ENCODE measurements around the gene PPP1CB.

Gene PPP1CB

GRCh38 chr2:28749526-28749925 lies 2.1 kb upstream of the PPP1CB start:
- DNase-seq (ENCODE audit: low spot score in 2 of 2): no peak
- in situ Hi-C loops (cut with MboI; ENCODE audit: low sequenced_read_pairs): no loop called here

GRCh38 chr2:28750316-28751251 lies 1.0 kb upstream of the PPP1CB start:
- Histone ChIP-seq H3K27me3 (ENCODE audit: low read depth) (no peaks in the 10 kb centered on the region), H3K4me3 (peak overlapping the region; percentile 90), H3K4me1 (peaks cover 20% of the 10 kb centered on the region), H3K36me3 (replicated peaks) (no peaks in the 10 kb centered on the region), H3K9me3 (no peaks in the 10 kb centered on the region)
- in situ Hi-C loops (cut with MboI; ENCODE audit: low sequenced_read_pairs): loop anchor here (10.0 kb wide), 1 partner anchor 156 kb away; no protein-coding TSS in a partner anchor
- DNase-seq (ENCODE audit: low spot score in 2 of 2): no peak

More at GRCh38 chr2:28749526-28749925, 2.1 kb upstream of the PPP1CB start:
- H3K4me1 ChIP-seq: peaks cover 11% of the 10 kb centered on the region
- H3K27me3 ChIP-seq (ENCODE audit: low read depth): no peaks in the 10 kb centered on the region
- no peaks in the 10 kb centered on the region for H3K9me3 ChIP-seq
- no peaks in the 10 kb centered on the region for H3K36me3 ChIP-seq (replicated peaks)
- no peak overlapping the region for H3K4me3 ChIP-seq

DNA sequence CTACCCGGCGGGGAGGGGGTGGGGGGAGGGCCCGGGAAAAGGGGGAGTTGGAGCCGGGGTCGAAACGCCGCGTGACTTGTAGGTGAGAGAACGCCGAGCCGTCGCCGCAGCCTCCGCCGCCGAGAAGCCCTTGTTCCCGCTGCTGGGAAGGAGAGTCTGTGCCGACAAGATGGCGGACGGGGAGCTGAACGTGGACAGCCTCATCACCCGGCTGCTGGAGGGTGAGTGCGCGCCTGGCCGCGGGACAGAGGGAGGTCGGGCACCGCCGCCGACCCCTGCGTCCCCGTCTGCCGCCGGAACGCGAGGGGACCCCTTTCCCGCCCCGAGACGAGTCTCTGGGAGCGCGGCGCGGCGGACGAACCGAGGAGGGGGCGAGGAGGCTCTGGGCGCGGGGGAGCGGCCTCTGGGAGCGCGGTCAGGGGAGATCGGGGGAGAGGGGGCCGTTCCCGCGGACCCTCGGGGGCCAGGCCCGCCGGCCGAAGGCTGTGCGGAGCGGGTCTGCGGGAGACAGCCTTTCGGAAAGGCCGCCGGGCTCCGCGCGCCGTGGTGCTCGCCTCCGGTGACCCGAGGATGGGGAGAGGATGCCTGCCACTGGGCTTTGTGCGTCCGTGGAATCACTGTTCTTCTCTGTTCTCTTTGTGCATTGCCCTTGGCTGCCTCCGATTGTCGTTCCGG lies 463 bp downstream of the PPP1CB start:
- Histone ChIP-seq H3K36me3 (replicated peaks) (peaks cover 2% of the 10 kb centered on the region; the same call in 1 of the 2 replicates), H3K9me3 (no peaks in the 10 kb centered on the region), H3K27me3 (ENCODE audit: low read depth) (no peaks in the 10 kb centered on the region), H3K4me3 (peak overlapping the region; percentile 90), H3K4me1 (peaks cover 30% of the 10 kb centered on the region)
- in situ Hi-C loops (cut with MboI; ENCODE audit: low sequenced_read_pairs): loop anchor here (10.0 kb wide), 1 partner anchor 157 kb away; no protein-coding TSS in a partner anchor
- peak in 1 of 2 experiments; percentile 33 for DNase-seq (ENCODE audit: low spot score in 2 of 2)

DNA sequence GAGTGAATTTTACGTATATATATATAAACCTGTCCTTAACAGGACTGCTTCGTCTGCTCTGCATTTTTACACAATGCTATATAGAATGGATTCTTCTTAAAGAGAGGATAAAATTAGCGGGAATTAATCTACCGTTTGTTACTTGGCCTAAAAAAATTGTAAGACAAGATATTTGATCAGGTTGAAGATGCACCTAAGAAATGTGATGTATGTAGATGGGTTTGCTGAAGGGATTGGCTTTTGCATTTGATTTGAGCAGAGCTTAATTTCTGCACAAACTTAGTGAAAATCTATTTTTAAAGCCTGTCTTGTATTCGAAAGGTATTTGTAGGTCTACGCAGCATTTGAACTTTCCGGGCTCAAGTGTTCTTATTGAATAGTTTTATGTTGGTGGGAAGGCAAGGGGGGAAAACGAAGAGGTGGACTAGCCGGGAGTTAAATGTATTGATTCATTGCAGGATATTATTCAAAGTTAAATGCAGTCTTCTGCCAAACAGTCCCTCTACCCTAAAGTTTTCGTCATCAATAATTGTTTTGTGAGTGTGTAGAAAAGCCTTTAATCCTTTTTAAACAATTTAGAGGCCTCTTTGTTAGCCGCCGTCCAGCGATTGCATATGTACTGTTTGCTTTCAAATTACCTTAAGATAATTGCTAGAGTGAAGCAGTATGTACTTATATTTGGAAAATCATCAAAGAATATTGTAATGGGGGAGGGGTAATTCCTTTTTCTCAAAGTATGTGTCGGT lies 1.2 kb downstream of the PPP1CB start:
- no peaks in the 10 kb centered on the region for H3K27me3 ChIP-seq (ENCODE audit: low read depth)
- H3K4me1 ChIP-seq: peaks cover 31% of the 10 kb centered on the region
- in situ Hi-C loops (cut with MboI; ENCODE audit: low sequenced_read_pairs): loop anchor here (10.0 kb wide), 1 partner anchor 158 kb away; no protein-coding TSS in a partner anchor
- H3K36me3 ChIP-seq (replicated peaks): peaks cover 4% of the 10 kb centered on the region; the same call in 1 of the 2 replicates
- H3K4me3 ChIP-seq: peak overlapping the region; percentile 90
- DNase-seq (ENCODE audit: low spot score in 2 of 2): peak; percentile 32 to 64
- no peaks in the 10 kb centered on the region for H3K9me3 ChIP-seq

DNA sequence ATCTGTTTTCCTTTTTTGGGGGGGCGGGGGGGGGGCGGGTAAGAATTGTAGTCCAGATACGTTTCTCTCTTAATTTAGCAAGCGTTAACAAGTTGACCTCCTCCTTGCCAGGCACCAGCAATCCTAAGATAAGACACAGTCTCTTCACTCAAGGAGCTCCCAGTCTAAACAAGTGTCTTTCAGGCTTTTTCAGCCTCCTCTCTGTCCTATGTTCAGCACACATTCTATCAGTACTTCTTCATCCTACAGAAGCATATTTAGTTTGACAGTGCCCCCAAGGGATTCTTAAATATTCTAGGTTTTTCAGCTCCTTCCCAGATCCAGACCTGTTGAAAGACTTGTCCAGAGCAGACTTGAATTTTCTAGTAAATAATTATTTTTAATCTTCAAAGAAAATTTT lies 2.7 kb downstream of the PPP1CB start:
- Histone ChIP-seq H3K27me3 (ENCODE audit: low read depth) (no peaks in the 10 kb centered on the region), H3K4me1 (peaks cover 31% of the 10 kb centered on the region), H3K4me3 (no peak overlapping the region), H3K9me3 (no peaks in the 10 kb centered on the region), H3K36me3 (replicated peaks) (peaks cover 4% of the 10 kb centered on the region; the same call in 1 of the 2 replicates)
- peak in 1 of 2 experiments; percentile 34 for DNase-seq (ENCODE audit: low spot score in 2 of 2)
- in situ Hi-C loops (cut with MboI; ENCODE audit: low sequenced_read_pairs): loop anchor here (10.0 kb wide), 1 partner anchor 160 kb away; no protein-coding TSS in a partner anchor

DNA sequence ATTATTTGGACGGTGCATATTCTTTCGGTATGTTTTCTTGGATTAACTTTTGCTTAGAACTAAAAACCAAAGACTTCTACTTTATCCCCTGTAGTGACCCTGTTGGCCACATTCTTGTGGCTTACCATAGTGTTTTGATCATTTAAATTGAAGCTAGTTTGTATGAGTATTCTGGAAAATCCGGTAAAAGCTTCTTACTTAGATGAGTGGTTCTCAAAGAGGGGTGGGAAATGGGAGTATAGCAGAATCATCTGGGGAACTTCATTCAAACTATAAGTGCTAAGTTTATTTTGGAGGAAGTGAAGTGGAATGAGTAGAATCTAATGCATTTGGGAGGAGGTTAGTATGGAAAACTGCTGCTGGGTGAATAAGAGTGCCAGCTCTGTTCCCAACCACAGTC lies 3.8 kb downstream of the PPP1CB start:
- no peak for DNase-seq (ENCODE audit: low spot score in 2 of 2)
- H3K4me1 ChIP-seq: peaks cover 27% of the 10 kb centered on the region
- H3K27me3 ChIP-seq (ENCODE audit: low read depth): no peaks in the 10 kb centered on the region
- H3K4me3 ChIP-seq: no peak overlapping the region
- in situ Hi-C loops (cut with MboI; ENCODE audit: low sequenced_read_pairs): loop anchor here (10.0 kb wide), 1 partner anchor 161 kb away; no protein-coding TSS in a partner anchor
- H3K36me3 ChIP-seq (replicated peaks): peaks cover 8% of the 10 kb centered on the region
- no peaks in the 10 kb centered on the region for H3K9me3 ChIP-seq

DNA sequence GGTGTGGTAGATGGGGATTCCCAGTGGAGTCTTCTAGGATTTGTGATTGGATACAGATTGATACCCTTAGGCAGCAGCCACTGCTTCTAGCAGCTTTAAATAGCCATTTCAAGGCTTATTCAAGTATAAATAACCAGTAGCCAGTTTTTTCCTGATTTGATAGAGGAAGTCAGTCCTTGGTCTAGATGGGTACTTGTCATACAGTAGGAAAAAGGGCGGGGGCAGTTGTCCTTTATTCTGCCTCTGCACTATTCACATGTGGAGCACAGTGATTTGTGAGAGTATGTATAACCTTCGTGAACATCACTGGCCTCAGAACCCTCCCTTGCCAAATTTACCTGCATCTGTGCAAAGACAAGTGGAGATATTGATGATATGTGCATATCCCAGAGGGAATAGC lies 6.8 kb downstream of the PPP1CB start:
- H3K4me1 ChIP-seq: peaks cover 21% of the 10 kb centered on the region
- H3K27me3 ChIP-seq (ENCODE audit: low read depth): no peaks in the 10 kb centered on the region
- in situ Hi-C loops (cut with MboI; ENCODE audit: low sequenced_read_pairs): loop anchor here (10.0 kb wide), 1 partner anchor 164 kb away; no protein-coding TSS in a partner anchor
- no peak for DNase-seq (ENCODE audit: low spot score in 2 of 2)
- H3K9me3 ChIP-seq: no peaks in the 10 kb centered on the region
- H3K4me3 ChIP-seq: no peak overlapping the region
- H3K36me3 ChIP-seq (replicated peaks): peaks cover 11% of the 10 kb centered on the region

- H3K4me1 ChIP-seq: peaks cover 5% of the 10 kb centered on the region; the same call in 1 of the 2 replicates
- H3K27me3 ChIP-seq (ENCODE audit: low read depth): no peaks in the 10 kb centered on the region
- H3K36me3 ChIP-seq (replicated peaks): peaks cover 17% of the 10 kb centered on the region
- DNase-seq (ENCODE audit: low spot score in 2 of 2): no peak
- in situ Hi-C loops (cut with MboI; ENCODE audit: low sequenced_read_pairs): no loop called here
- no peaks in the 10 kb centered on the region for H3K9me3 ChIP-seq
- H3K4me3 ChIP-seq: no peak overlapping the region
Observed at GRCh38 chr2:28761420-28761819, 9.8 kb downstream of the PPP1CB start.

GRCh38 chr2:28764909-28765711 lies 13.5 kb downstream of the PPP1CB start:
- no peak for DNase-seq (ENCODE audit: low spot score in 2 of 2)
- Histone ChIP-seq H3K9me3 (peaks cover 3% of the 10 kb centered on the region), H3K27me3 (ENCODE audit: low read depth) (no peaks in the 10 kb centered on the region), H3K4me1 (peaks cover 3% of the 10 kb centered on the region; the same call in 1 of the 2 replicates), H3K36me3 (replicated peaks) (peaks cover 9% of the 10 kb centered on the region), H3K4me3 (no peak overlapping the region)
- in situ Hi-C loops (cut with MboI; ENCODE audit: low sequenced_read_pairs): no loop called here

- no peak overlapping the region for H3K4me3 ChIP-seq
- in situ Hi-C loops (cut with MboI; ENCODE audit: low sequenced_read_pairs): no loop called here
- H3K36me3 ChIP-seq (replicated peaks): peaks cover 9% of the 10 kb centered on the region
- H3K4me1 ChIP-seq: peaks cover 3% of the 10 kb centered on the region; the same call in 1 of the 2 replicates
- H3K9me3 ChIP-seq: peaks cover 3% of the 10 kb centered on the region
- no peaks in the 10 kb centered on the region for H3K27me3 ChIP-seq (ENCODE audit: low read depth)
- DNase-seq (ENCODE audit: low spot score in 2 of 2): no peak
Observed at GRCh38 chr2:28766070-28766469, 14.4 kb downstream of the PPP1CB start.

- Histone ChIP-seq H3K9me3 (peaks cover 3% of the 10 kb centered on the region), H3K27me3 (ENCODE audit: low read depth) (no peaks in the 10 kb centered on the region), H3K36me3 (replicated peaks) (peaks cover 6% of the 10 kb centered on the region), H3K4me1 (peaks cover 4% of the 10 kb centered on the region; the same call in 1 of the 2 replicates), H3K4me3 (no peak overlapping the region)
- in situ Hi-C loops (cut with MboI; ENCODE audit: low sequenced_read_pairs): no loop called here
- DNase-seq (ENCODE audit: low spot score in 2 of 2): no peak
Observed at GRCh38 chr2:28767337-28767736, 15.7 kb downstream of the PPP1CB start.

GRCh38 chr2:28768422-28768821 lies 16.8 kb downstream of the PPP1CB start:
- DNase-seq (ENCODE audit: low spot score in 2 of 2): no peak
- in situ Hi-C loops (cut with MboI; ENCODE audit: low sequenced_read_pairs): no loop called here
- H3K4me1 ChIP-seq: peaks cover 6% of the 10 kb centered on the region; the same call in 1 of the 2 replicates
- H3K36me3 ChIP-seq (replicated peaks): peaks cover 6% of the 10 kb centered on the region
- no peak overlapping the region for H3K4me3 ChIP-seq
- no peaks in the 10 kb centered on the region for H3K27me3 ChIP-seq (ENCODE audit: low read depth)
- H3K9me3 ChIP-seq: peaks cover 3% of the 10 kb centered on the region

All from HAP-1 (cell line).